GM12874 (cell line): ENCODE measurements around the gene STPG1.

Experiments
- CTCF ChIP-seq: IDR thresholded peaks from 2 replicates; pipeline ENCODE4 v1.5.1; 2011; ENCODE audit warnings: low read depth, mild to moderate bottlenecking, control low read depth, low read length, moderate library complexity; ENCODE audit not compliant: insufficient read depth

STPG1 gene

GRCh38 chr1:24363994-24364393, 49.6 kb downstream of the STPG1 start:
- no peak for TF ChIP-seq CTCF

DNA sequence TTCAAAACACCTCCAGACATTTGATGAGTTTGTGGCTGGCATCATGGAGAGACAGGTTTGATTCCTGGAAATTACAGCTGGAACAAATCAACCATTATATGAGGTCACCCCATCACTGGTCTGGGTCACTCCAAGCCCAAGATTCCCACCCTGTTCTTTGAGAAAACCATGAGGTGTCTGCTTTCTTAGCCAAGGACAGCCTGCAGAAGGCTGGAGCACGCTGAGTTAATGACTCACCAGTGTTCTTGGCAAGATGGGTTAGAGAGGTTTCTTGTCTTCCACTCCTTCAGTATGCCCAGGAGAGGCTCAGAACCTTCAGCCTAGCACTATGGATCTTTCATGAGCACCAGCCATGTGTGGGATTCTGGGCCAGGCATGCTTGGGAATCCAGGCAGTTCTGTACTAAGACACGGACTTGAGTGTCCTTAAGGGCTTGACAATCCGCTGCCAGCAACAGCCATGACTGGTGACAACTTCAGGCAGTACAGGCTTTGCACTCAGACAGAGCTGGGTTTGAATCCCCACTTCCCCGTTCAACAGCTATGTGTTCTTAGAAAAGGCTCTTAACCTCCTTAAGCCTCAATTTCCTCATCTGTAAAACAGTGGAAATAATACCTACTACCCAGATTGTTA, 50.5 kb downstream of the STPG1 start:
- TF ChIP-seq CTCF: no peak

DNA sequence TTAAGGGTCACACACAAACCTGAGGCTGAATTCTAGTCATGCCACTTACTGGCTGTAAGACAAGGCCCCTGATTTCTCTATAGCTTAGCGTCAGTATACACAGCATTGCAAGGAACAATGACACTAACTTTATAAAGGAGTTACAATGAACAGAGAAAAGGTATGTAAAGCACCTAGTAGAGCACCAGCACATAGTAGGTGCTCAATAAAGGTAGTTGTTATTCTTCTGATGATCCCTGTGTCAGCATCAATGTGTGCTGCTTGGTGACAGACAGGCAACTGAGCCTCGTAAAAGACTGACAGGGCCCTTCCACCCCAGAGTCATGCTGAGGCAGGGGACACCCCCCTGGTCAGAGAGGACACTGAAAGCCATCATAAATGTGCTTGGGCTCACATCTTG, 51.2 kb downstream of the STPG1 start:
- TF ChIP-seq CTCF: no peak

DNA sequence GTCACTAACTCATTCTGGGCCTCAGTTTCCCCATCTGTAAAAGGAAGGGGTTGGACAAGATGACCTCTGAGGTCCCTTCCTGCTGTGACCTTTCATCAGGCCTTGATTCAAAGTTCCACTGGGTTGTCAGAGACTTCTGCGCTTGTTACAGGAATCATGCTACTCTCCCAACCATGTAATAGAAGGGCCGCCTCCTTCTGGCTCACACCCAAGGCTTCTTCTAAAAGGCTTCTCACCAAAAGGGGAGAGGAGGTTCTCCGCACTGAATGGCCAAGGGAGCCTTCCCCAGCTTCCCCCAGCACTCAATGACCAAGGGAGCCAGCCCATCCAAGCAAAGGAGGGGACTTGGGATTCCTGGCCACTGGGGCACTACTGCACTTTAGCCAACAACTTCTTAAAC, 51.8 kb downstream of the STPG1 start:
- TF ChIP-seq CTCF: no peak

GRCh38 chr1:24360681-24361080, 52.9 kb downstream of the STPG1 start:
- no peak for TF ChIP-seq CTCF

GRCh38 chr1:24357038-24357437, 56.5 kb downstream of the STPG1 start:
- TF ChIP-seq CTCF: no peak

DNA sequence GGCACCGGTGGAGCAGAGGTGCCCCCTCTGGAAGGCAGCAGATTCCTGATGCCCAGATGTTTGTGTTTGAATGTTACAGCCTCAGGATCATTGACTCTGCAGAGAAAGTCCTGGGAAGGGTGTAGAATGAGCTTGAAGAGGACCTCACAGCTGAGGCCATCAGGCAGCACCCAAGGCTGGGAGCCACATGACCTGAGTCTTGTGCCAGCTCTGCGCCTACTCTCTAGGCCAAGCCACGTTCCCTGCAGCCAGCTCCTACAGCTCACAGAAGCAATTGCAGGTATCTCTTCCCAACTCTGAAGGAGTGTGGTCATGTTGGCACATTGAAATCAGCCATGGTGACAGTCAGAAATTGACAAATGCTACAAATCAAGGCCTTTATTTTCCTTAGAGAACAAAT, 58.1 kb downstream of the STPG1 start:
- no peak for TF ChIP-seq CTCF
